Esophagus muscularis mucosa (tissue), 2 donors: ENCODE measurements around the gene ARHGAP8.
"Not testable (repeated sequence)": the region's sequence is repeated elsewhere in the genome, so short reads cannot be mapped to it uniquely, and the experiment has no call there.

Experiments
- EP300 ChIP-seq: sonication (generic); formaldehyde crosslinking; IDR thresholded peaks from one replicate; pipeline ENCODE4 v1.6.1; 2017; ENCODE audit warnings: antibody characterized with exemption
- POLR2A ChIP-seq: fragments of 450-650 bp; IDR thresholded peaks from one replicate; pipeline ENCODE4 v1.6.1; 2017; ENCODE audit warnings: antibody characterized with exemption, moderate library complexity, mild to moderate bottlenecking, low read depth

DNA sequence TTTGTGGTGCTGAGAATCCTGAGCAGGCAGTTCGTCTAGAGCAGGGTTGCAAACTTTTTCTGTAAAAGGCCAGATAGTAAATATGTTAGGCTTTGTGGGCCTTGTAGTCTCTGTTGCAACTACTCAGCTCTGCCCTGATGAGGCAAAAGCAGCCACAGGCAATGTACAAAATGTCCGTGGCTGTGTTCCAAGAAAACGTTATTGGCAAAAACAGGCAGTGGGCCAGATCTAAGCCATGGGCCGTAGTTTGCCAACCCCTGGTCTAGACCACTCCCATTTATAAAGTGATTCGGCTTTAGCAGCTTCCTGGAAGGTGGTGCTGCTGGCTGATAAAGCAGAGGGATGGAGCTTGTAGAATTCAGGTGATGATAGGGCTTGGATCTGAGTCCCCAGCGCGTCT, 106.4 kb downstream of the ARHGAP8 start:
- not testable (repeated sequence) for TF ChIP-seq POLR2A, EP300
